T47D (cell line): ENCODE data around the gene MCM3AP.
A peak's percentile ranks its signal among the peaks of the same experiment; 100 is the strongest.

Experiments used
- DNase-seq, 2 experiments: peaks; one replicate each; pipeline versions ENCODE4 v3.0.0 to v3.0.0-alpha.2; 2011 to 2012; ENCODE audit warnings: low read depth in 1 of 2, low spot score in 1 of 2
- JUND ChIP-seq: IDR thresholded peaks from 2 replicates; pipeline ENCODE4 v1.6.1; 2012; ENCODE audit warnings: low read depth
- in situ Hi-C: cut with HindIII; loops from 2 replicates; pipeline ENCODE4 v1.10.0; 2016; ENCODE audit warnings: low sequenced_read_pairs, low pct_unique_long_range_greater_than_20kb

MCM3AP gene

DNA sequence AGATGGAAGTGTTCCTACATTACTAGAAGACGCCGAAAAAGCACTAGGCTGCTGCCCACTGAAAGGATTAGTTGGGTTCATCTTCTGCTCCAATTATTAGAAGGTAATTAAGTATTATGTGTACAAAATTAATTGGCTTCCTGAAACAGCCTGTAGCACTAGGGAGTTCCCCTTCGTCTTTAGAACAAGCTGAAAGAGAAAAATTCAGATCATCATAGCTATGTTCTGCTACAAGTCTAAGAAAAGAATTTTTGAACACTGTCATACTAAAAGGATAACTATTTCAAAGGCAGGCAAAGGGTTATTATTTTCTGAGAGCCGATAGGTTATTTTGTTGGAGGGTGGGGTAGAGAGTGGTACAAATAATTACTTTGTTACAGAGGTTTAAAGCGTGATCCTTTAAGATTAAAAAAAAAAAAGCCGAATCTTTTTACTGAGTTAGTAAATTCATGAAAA is at the start of gene MCM3AP:
MCM3AP (minus strand) TSS at position 406 of the 456 bp plus-strand sequence; CDS start at position 81, 325 bp downstream.
- no peak for TF ChIP-seq JUND
- in situ Hi-C loops: no loop called here
- no peak for DNase-seq

DNA sequence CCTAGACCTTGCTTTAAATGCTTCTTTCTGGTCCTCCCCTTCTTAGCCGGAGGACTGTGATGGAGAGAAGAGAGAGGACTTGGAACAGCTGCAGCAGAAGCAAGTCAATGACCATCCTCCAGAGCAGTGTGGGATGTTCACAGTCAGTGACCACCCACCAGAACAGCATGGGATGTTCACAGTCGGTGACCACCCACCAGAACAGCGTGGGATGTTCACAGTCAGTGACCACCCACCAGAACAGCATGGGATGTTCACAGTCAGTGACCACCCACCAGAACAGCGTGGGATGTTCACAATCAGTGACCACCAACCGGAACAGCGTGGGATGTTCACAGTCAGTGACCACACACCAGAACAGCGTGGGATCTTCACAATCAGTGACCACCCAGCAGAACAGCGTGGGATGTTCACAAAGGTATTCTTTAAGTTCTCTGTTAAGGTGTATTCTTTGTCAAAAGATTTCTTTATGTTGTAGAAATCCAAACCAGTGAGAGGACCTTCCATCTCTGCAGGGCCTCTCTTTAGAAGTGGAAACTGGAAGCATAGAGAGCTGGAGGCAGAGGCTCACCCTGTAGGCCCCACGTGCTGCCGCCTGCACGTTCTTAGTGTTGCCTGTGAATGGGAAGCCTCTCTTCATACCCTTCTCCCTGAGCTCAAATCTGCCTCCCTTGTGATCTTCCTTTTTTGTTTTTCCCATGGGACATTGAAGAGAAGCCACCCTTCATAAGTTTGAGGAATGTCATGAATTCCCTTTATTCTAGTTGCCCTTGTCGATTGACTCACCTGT is 49.1 kb upstream of the MCM3AP start:
- DNase-seq: no peak
- in situ Hi-C loops: no loop called here
- TF ChIP-seq JUND: no peak

DNA sequence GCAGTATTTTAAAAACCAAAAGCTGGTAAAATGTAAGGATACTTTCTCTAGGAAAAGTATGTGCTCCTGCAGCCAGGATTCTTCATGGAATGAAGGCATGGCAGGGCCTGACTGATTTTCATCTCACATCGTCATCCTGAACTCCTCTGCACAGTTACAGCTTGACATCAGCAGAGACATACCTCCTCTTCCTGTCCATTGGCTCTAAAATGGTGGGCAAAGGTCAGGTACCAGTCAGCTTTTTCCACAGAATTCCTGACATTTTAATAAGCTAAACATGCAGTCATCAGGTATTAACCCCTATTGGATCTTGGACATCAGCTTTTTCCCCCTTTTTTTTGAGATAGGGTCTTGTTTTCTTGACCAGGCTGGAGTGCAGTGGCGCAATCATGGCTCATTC is 44.4 kb upstream of the MCM3AP start:
- in situ Hi-C loops: no loop called here
- no peak for DNase-seq

DNA sequence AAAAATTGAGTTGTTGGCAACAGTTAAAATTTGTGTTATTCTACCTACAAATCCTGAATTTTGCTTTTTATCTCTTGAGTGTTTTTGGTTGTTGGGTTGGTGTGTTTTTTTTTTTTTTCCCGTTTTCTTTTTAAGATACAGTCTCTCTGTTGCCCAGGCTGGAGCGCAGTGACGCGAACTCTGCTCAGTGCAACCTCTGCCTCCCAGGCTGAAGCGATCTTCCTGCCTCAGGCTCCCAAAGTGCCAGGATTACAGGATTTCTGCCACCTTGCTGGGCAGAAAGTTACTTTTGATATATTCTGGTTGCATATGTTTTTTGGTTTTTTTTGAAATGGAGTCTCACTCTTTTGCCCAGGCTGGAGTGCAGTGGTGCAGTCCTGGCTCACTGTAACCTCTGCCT is 42.7 kb upstream of the MCM3AP start:
- in situ Hi-C loops: no loop called here
- TF ChIP-seq JUND: no peak
- no peak for DNase-seq

More for the DNA sequence above, 44.4 kb upstream of the MCM3AP start:
- TF ChIP-seq JUND: no peak

DNA sequence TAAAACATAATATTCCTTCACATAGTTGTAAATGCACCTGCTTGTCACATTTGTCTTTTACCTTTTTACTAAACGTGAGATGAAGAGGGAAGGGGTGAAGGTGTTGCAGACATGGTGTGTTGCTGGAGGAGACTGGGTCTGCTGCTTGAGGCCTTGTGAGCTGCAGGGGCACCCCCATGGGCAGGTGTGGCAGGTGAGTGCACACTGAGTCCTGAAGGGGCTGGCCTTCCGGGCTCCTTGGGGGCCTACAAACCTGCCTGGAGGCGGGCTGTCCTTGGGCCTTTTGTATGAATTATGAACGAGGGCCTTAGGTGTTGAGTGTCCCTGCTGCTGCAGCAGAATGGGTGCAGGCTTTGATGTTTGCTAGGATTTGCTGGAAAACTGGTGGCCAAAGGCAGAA is 42.3 kb upstream of the MCM3AP start:
- no peak for TF ChIP-seq JUND
- DNase-seq: no peak
- in situ Hi-C loops: no loop called here

DNA sequence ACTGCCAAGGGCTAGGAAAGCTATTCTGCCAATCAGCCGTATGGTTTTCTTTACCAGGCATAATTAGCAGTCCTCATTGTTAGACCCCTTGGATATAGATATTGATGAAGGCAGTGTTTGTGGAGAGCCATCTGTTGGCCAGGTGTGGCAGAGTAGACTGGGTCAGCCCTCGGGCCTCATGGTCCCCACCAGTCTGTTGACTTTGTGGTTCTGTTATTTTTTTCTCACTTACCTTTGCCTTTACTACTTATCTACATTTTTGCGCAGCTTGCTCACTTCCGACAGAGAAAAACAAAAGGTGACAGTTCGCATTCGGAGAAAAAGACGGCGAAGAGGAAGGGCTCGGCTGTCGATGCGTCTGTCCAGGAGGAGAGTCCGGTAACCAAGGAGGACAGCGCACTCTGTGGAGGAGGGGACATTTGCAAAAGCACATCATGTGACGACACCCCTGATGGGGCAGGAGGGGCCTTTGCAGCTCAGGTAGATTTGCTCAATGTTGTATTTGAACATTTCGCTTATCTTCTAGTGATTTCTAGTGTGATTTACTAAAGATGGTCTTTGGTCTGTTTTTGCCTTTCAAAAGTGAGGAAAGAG is 40.8 kb upstream of the MCM3AP start:
- in situ Hi-C loops: no loop called here
- peak in 1 of 2 experiments; percentile 39 for DNase-seq
- no peak for TF ChIP-seq JUND

DNA sequence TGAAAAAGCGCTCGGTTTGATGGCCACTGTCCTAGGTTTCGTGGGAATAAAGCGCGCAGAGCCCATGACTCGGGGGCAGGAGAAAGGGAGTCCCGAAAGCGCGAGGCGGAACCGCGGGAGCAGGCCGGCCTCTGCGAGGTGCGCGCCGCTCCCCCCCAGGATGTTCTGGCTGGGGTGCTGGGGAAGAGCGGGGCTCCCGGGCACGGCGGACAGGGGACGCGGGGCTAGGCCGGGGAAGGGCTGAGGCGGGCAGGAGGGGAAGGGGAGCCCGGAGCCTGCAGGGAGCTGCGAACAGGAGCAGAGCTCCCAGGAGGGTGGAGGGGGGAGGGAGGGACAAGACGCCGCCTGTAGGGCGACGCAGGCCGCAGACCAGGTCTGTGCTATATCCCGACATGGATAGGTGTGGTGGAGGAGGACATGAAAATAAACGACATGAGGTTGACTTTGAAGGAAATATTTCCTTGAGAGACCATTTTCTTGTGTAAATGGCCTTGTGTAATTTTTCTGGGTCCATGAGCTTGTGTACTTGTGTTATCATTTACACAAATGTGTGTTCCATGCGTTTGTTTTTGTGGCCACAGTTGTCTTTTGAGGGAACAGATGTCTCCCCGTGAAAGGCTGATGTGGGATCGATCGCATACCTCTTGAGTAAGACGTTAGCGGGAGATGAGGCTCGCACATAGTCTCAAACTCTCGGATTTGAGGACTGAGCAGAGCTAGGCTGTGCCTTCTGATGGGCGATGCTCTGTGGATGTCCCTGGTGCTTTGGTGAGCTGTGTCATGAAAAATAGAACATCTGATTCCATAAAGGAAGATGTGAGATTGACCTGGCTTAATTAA is 39.9 kb upstream of the MCM3AP start:
- in situ Hi-C loops: no loop called here
- no peak for TF ChIP-seq JUND
- peak; percentile 70 to 79 for DNase-seq

DNA sequence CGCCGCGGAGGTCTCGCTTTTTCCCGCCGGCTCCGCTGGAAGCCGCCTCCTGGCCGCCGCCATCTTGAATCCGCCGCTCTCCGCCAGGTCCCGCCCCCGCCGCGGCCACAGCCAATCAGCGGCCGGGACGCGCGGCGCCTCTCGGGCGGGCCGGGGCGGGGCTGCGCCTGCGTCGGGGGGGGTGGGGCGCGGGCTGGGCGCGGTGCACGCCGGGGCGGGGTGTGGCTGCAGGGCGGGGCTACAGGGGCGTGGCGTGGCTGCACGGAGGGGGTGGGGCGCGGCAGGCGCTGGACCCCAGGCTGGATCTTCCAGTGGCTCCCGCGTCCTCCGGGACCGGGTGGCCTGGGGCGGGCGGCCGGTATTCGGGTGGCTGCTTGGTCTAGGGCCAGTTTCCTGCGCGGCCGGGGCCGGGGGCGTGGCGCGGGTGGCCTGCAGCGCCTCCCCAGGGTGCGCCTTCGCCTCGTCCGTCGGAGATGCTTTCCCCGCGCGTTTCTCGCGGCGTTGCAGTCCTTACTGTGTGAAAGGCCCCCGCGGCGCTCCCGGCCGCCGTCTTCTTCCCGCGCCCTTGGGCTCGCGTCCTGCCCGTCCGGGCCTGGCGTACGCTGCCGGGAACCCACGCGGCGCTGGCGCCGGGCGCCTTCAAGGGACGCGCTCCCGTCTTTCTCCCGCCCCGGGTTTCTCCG is 39.1 kb upstream of the MCM3AP start:
- peak; percentile 86 to 90 for DNase-seq
- in situ Hi-C loops: no loop called here

DNA sequence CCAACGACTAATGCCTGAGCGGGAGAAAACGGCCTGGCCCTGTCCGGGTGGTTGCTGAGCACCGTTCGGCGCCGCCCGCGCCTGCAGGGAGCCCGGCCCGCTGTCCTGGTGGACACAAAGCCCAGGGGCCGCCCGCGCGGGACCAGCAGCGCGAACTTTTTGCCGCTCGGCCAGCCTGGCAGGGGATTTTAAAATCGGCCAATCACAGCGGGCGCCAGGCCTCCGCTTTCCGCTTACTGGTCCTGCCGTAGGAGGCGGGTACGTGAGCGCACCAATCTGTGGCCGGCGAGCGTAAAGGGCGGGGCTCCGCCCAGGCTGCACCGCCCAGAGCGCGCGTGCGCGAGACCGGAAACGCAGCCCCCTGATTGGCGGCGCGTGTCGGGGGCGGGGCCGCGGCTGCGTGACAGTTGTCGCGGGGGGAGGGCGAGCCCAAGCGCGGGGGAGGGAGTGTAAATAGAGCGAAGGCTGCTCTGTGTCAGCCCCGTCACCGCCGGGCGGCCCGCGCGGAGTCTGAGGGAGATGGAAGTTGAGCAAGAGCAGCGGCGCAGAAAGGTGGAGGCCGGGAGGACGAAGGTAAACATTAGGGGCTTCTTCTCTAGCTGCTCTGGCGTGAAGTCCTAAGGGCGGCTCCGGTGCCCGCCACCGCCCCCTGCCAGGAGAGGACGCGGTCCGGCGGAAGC is 38.4 kb upstream of the MCM3AP start, which contains the start of the genes C21orf58 and PCNT:
C21orf58 (minus strand) TSS at position 161 of the 680 bp plus-strand sequence. CDS start 1,132 bp downstream, outside the sequence.
PCNT (plus strand) TSS at position 447 of the 680 bp plus-strand sequence; CDS start at position 520, 73 bp downstream.
- in situ Hi-C loops: no loop called here
- TF ChIP-seq JUND: no peak
- peak; percentile 99 for DNase-seq

More for the DNA sequence above, 39.1 kb upstream of the MCM3AP start:
- no peak for TF ChIP-seq JUND

DNA sequence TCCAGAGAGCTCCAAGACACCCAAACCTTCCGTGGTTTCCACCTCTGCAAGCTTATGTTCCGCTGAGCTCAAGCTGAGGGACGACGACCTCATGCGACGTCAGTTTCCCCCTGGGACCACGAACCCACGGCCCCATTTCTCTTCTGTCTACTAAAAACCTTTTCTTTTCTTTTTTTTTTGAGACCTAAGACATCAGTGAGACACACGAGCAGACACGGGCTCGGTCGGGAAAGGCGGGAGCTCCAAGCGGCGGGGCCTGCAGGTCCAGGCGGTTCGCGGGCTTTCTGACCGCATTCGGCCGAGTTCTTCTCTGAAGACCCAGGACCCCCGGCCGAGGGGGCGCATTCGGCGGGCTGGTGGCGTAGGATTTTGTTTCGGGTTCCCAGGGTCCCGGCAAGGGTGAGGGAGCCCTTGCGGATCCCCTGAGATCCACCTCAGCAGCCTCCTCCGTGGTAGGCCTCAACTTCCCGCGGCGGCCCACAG is 37.9 kb upstream of the MCM3AP start:
- no peak for DNase-seq

More for the DNA sequence above, 37.9 kb upstream of the MCM3AP start:
- in situ Hi-C loops: no loop called here
- TF ChIP-seq JUND: no peak
